HG02678 (cell line): ENCODE data around the gene FAH.
A peak's percentile ranks its signal among the peaks of the same experiment; 100 is the strongest.
"Not testable (repeated sequence)": the region's sequence is repeated elsewhere in the genome, so short reads cannot be mapped to it uniquely, and the experiment has no call there.

Source experiments
- ATAC-seq: cut with Tn5 transposase; IDR thresholded peaks from one replicate; pipeline ENCODE4 v1.9.1; 2021; ENCODE audit warnings: mild to moderate bottlenecking, moderate library complexity; ENCODE audit not compliant: unreplicated experiment

The FAH gene

DNA sequence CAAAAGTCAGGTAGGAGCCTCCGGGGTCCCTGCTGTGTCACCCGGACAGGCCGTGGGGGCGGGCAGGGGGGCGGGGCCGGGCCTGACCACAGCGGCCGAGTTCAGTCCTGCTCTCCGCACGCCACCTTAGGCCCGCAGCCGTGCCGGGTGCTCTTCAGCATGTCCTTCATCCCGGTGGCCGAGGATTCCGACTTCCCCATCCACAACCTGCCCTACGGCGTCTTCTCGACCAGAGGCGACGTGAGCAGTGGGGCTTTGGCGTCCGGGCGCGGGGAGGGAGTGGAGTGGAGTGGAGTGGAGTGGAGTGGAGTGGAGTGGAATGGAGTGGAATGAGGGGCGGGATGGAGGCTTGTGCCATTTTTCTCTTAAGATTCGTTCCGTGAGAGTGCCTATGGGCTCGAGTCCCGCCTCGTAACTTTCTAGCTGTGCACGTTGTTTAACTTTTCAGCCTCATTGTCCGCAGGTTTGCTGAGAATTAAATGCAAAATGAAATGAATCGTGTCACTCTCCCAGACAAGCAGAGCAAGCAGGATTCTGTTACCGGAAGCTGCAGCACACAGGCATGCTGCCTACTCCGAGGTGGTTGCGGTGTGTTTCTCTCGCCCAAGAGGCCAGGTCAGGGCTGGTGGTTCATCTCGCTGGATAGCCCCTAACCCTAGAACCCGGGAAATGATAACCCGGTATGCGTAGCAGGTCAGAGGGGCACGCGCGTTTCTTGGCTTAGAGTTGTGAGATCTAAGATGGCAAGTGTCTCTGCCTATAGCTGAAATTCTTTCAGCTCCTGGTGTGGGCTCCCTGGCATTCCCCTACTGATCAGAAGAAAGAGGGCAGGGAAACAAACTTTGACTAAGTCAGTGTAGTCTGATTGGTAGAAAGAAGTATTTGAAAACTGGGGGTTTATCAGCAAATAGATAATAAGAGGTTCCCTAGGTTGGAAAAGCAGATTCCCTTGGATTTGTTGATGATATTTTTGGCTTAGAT lies at the start of gene FAH:
TSS of gene FAH (plus strand) at position 104 of the 981 bp plus-strand sequence. CDS start at position 160, 56 bp downstream.
- ATAC-seq: peak; percentile 57

- ATAC-seq: no peak
Measured at GRCh38 chr15:80105193-80105592, 47.6 kb upstream of the FAH start.

GRCh38 chr15:80105595-80105994 lies 47.2 kb upstream of the FAH start:
- ATAC-seq: no peak

DNA sequence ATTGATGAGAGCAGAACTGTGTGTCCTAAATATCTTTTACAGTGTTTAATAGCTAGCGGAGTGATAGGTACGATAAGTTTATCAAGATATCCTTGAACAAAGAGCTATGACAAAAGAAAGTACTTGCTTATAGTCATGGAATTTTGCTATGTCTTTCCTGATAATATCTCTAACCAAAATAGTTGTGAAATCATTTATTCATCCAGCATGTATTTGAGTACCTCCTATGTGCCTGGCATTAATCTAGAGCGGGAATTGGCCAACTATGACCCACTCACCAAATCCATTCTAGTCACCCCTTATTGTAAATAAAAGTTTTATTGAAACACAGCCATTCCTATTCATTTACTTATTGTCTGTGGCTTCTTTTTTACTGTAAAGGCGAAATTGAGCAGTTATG lies 46.7 kb upstream of the FAH start:
- no peak for ATAC-seq

- no peak for ATAC-seq
Measured at GRCh38 chr15:80107204-80107603, 45.6 kb upstream of the FAH start.

DNA sequence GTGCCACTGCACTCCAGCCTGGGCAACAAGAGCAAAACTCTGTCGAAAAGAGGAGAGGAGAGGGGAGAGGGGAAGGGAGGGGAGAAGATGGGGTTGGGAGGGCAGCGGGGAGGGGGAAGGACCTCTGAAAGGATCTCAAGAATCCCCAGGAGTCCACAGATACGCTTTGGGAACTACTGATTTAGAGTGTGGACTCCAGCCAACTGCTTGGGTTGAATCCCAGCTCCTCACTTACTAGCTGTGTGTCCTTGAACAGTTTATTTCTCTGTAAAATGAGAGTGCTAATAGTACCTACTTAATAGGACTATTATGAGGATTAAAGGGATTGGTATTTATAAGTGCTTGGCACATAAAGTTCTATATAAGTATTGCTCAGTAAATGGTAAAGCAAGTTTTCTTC lies 45.0 kb upstream of the FAH start:
- ATAC-seq: no peak

DNA sequence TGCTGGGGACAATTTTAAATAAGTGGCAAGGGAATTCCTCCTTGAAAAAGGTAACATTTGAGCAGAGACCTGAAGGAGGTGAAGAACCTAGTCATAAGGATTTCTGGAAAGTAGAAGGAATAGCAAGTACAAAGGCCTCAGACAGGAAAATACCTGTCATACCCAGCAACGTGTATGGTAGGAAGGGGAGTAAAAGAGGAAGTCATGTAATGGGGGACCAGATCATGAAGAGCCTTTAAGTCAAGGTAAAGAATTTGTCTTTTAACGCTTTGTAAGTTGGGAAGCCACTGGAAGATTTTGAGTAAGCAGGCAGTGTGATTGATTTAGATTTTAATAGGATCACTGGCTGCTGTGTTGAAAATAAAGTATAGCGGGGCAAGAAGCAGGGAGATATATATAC lies 43.4 kb upstream of the FAH start:
- ATAC-seq: no peak

- no peak for ATAC-seq
Measured at GRCh38 chr15:80110920-80111319, 41.9 kb upstream of the FAH start.

- ATAC-seq: no peak
Measured at GRCh38 chr15:80114114-80114513, 38.7 kb upstream of the FAH start.

DNA sequence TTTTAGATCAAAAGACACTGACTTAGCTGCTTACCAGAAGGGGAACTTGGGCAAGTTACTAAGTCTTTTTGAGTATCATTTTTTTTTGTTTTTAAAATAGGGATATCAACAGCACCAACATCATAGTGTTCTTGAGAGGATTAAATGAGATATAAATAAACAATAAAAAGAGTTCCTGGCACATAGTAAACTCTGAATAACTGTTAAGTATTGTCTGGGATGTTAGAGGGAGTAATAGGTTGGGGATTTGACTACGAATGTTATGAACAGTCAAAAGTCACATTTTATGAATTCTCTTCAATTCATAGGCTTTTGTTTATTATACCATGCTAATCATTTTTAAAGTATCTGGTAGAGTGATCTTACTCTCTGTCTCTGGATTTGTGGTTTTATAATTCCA lies 37.8 kb upstream of the FAH start:
- ATAC-seq: no peak

DNA sequence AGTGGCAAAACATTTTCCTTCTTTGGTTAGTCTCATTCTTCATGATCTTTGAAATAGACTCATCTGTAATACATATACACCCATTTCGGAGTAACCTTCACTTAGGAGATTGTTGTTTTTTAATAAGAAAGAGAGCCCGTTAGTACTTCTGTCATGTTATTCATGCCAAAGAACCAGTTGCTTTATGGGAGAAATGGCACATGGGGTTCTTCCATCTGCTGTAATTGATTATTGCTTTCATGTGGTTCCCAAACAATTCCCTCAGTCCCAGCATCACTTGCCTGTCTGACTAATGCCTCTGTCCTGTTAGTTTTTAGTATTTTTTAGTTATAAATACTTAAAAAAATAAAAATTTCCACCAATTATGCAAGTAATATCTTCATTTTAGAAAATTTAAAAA lies 33.8 kb upstream of the FAH start:
- no peak for ATAC-seq

DNA sequence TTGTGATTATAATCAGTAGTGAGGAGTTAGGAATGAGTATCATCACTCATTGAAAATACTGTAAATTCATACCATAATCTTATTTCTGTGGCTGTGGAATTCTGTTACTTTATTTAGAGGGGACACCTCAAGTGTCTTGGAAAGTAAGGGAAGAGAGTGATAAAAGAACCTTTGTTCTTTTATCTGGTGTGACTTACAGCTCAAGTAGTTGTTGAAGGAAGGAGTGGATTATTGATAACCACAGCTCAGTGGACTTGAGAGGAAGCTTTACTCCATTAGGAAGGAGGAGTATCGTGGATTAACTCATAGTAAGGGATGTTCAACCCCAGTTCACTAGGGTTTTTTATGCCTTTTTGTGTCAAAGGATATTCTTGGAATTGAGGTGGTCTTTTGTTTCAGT lies 32.2 kb upstream of the FAH start:
- no peak for ATAC-seq

DNA sequence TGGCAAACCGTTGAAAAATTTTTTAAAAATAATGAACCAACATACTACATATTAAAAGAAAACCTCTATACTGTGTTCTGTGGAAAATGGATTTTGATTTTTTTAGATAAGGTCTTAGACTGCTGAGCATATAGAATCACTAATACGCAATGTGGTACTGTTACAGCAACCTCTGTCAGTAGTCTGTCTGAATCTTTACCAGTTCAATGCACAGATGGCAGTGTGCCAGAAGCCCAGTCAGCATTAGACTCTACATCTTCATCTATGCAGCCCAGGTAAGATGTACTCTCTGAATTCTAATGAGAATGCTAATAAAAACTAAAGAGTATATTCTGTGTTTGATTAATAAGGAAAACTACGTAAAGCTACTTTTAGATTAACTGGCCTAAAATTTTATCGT lies 31.3 kb upstream of the FAH start:
- no peak for ATAC-seq

- ATAC-seq: no peak
Measured at GRCh38 chr15:80123034-80123433, 29.8 kb upstream of the FAH start.

DNA sequence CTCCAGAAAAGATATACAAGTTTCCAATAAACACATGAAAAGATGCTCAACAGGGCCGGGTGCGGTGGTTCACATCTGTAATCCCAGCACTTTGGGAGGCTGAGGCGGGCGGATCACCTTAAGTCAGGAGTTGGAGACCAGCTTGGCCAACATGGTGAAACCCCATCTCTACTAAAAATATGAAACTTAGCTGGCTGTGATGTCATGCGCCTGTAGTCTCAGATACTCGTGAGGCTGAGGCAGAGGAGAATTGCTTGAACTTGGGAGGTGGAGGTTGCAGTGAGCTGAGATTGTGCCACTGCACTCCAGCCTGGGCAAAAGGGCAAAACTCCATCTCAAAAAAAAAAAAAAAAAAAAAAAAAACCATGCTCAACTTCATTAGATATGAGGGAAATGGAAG lies 25.5 kb upstream of the FAH start:
- ATAC-seq: not testable (repeated sequence)

DNA sequence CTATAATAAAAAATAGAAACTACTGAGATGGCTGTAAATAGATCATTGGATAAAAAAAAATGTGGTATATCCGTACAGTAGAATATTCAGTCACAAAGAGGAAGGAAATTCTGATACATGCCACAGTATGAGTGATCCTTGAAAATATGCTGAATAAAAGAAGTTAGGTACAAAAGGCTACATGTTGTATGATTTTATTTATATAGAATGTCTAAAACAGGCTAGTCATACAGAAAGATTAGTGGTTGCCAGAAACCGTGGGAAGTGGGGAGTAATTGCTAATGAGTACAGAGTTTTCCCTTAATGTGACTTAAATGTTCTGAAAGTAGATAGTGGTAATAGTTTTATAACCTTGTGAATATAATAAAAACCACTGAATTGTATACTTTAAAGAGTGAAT lies 24.9 kb upstream of the FAH start:
- no peak for ATAC-seq

- no peak for ATAC-seq
Measured at GRCh38 chr15:80132382-80132781, 20.4 kb upstream of the FAH start.

GRCh38 chr15:80136854-80137253 lies 15.9 kb upstream of the FAH start:
- no peak for ATAC-seq

GRCh38 chr15:80138961-80139360 lies 13.8 kb upstream of the FAH start:
- no peak for ATAC-seq

- no peak for ATAC-seq
Measured at GRCh38 chr15:80140909-80141308, 11.9 kb upstream of the FAH start.

DNA sequence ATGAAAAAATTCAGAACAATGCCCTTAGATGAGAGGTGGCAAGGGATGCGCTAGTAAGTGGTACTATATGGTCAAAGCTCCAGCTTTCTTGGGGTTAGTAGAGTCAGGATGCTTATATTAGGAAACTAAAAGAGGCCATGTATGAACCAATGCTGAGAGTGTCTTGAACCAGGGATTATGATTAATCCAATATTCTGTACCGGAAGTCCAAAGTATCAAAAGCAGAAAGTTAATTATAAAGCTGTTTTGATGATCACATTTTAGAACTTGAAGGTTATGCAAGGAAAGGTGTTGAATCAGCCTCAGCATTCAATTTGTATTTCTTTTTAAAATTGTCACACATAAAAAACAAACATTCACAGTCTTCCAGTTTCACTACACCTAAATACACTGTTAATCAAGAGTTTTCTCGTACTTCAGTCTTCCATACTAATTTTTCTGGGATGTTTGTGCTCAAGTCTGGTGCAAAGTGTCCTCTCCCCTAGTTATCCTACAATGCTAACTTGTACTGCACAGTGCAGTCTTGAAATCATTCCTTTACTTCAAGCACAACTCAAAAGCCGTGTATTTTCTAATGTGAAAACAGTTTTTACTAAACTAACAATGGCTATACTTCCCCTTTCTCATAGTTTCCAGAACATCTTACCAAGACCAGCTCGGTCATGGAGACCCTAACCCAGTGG lies 10.7 kb upstream of the FAH start:
- no peak for ATAC-seq

DNA sequence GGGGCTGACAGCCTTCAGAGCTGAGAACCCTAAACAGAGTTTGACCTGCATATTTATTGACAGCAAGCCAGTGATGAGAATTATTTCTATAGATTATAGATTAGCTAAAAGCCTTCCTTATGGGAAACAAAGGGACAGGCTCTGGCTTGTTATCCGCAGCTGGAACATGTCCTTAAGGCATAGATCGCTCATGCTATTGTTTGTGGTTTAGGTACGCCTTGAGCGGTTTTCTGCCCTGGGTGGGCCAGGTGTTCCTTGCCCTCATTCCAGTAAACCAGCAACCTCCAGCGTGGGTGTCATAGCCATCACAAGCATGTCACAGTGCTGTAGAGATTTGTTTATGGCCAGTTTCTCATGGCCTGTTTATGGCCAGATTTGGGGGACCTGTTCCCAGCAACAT lies 10.2 kb upstream of the FAH start:
- no peak for ATAC-seq
